HepG2 (cell line): ENCODE measurements around the gene PDK2. TPM values are rescaled to one million over a fixed set of nuclear protein-coding genes. Genes with fewer than 3 reads are reported as not detected.

Source experiments
- ATAC-seq: fragments of 200-7000 bp; cut with Tn5 transposase; 3 replicates; pipeline ENCODE4 v1.9.1; 2020; ENCODE audit warnings: mild to moderate bottlenecking, moderate library complexity
- BruUV-seq: library from RNA; stranded (reverse); fragments of 400-500 nt; replicated peaks from 2 replicates; lab custom pipeline; 2021; lab: Mats Ljungman, UMichigan
- CTCF ChIA-PET: fragments of 300-600 bp; formaldehyde crosslinking; extraction: SDS; loops from one replicate; lab custom pipeline; 2021; ENCODE audit warnings: low total read pairs, inconsistent platforms, low intra/inter-chr PET ratio; lab: Yijun Ruan, JAX
- POLR2A ChIA-PET: fragments of 350-600 bp; sonication (Branson Sonifier 250); formaldehyde crosslinking; loops from one replicate; lab custom pipeline; 2020; ENCODE audit warnings: antibody characterized with exemption, inconsistent platforms; lab: Yijun Ruan, JAX
- DNase-seq: peaks from one replicate; pipeline ENCODE4 v3.0.0-alpha.2; 2015; ENCODE audit warnings: low spot score
- FAIRE-seq: peaks from 3 replicates; lab custom pipeline; 2011; peaks lifted over from hg19 to GRCh38; lab: Jason Lieb, UNC
- H2AFZ ChIP-seq: one replicate; pipeline ENCODE4 v1.6.1; 2011; ENCODE audit warnings: low read length, inconsistent platforms
- H3K27ac ChIP-seq: fragments of 300-600 bp; 3 replicates; pipeline ENCODE4 v1.8.0; 2011; ENCODE audit warnings: mixed run types, mild to moderate bottlenecking, mixed read lengths, low read length, inconsistent platforms; ENCODE audit not compliant: insufficient read depth; ENCODE audit errors: extremely low read length
- H3K27me3 ChIP-seq, 2 experiments: fragments of 200-600 bp in 1 of 2; 2 replicates in 1 of 2; 3 replicates in 1 of 2; pipeline versions ENCODE4 v1.6.0 to v1.8.0; 2011; ENCODE audit warnings: low read length in 2 of 2, mild to moderate bottlenecking in 2 of 2, moderate library complexity in 2 of 2, inconsistent platforms in 1 of 2; ENCODE audit not compliant: insufficient read depth in 2 of 2, control insufficient read depth in 1 of 2
- H3K36me3 ChIP-seq, 2 experiments: fragments of 200-600 bp in 1 of 2; replicated peaks in 1 of 2; 2 replicates in 1 of 2; 3 replicates in 1 of 2; pipeline versions ENCODE4 v1.5.1 to v1.8.0; 2011; ENCODE audit warnings: low read length in 2 of 2, inconsistent platforms in 1 of 2; ENCODE audit not compliant: insufficient read depth in 2 of 2, control insufficient read depth in 1 of 2
- H3K4me1 ChIP-seq: 2 replicates; pipeline ENCODE4 v1.5.1; 2012; ENCODE audit warnings: low read length, inconsistent platforms; ENCODE audit not compliant: insufficient read depth
- H3K4me2 ChIP-seq: 2 replicates; pipeline ENCODE4 v1.6.0; 2011; ENCODE audit warnings: low read depth, low read length, inconsistent platforms
- H3K4me3 ChIP-seq, 3 experiments: fragments of 200-600 bp in 1 of 3; sonication (generic), shearing (Covaris generic) in 1 of 3; replicated peaks in 1 of 3; 2 replicates each; pipeline ENCODE4 v1.5.1; 2011 to 2016; ENCODE audit warnings: low read length in 3 of 3, inconsistent platforms in 2 of 3, low read depth in 2 of 3, mild to moderate bottlenecking in 2 of 3, control low read depth in 1 of 3, mixed read lengths in 1 of 3; ENCODE audit not compliant: insufficient read depth in 1 of 3
- H3K79me2 ChIP-seq: one replicate; pipeline ENCODE4 v1.6.1; 2011; ENCODE audit warnings: low read length, inconsistent platforms; ENCODE audit not compliant: insufficient read depth
- H3K9ac ChIP-seq: 2 replicates; pipeline ENCODE4 v1.6.0; 2011; ENCODE audit warnings: mild to moderate bottlenecking, low read depth, low read length, inconsistent platforms; ENCODE audit not compliant: insufficient read depth
- H3K9me3 ChIP-seq: 2 replicates; pipeline ENCODE4 v1.5.1; 2012; ENCODE audit warnings: mild to moderate bottlenecking, low read length
- H4K20me1 ChIP-seq: 2 replicates; pipeline ENCODE4 v1.6.0; 2011; ENCODE audit warnings: inconsistent platforms, mild to moderate bottlenecking, low read length, moderate library complexity; ENCODE audit not compliant: insufficient read depth
- HDAC1 ChIP-seq: sonication (generic); formaldehyde crosslinking; IDR thresholded peaks from 2 replicates; pipeline ENCODE4 v1.5.1; 2020; ENCODE audit warnings: mild to moderate bottlenecking, missing genetic modification reagents
- KLF16 ChIP-seq, 2 experiments: sonication (generic) in 1 of 2; formaldehyde crosslinking in 1 of 2; IDR thresholded peaks; 2 replicates each; pipeline versions ENCODE4 v1.6.1 to v1.8.0; 2016 to 2023; ENCODE audit warnings: missing genetic modification reagents in 2 of 2, missing compliant biosample characterization in 1 of 2
- MAF1 ChIP-seq: sonication (generic); formaldehyde crosslinking; IDR thresholded peaks from 2 replicates; pipeline ENCODE4 v1.5.0; 2020; ENCODE audit warnings: missing genetic modification reagents, borderline replicate concordance
- MED13 ChIP-seq: sonication (generic); formaldehyde crosslinking; IDR thresholded peaks from 2 replicates; pipeline ENCODE4 v1.5.0; 2020; ENCODE audit warnings: missing genetic modification reagents
- MYPOP ChIP-seq: sonication (generic); formaldehyde crosslinking; IDR thresholded peaks from 2 replicates; pipeline ENCODE4 v1.8.1; 2023; ENCODE audit warnings: mild to moderate bottlenecking, moderate library complexity, missing genetic modification reagents
- NFE2 ChIP-seq: sonication (generic); formaldehyde crosslinking; IDR thresholded peaks from 2 replicates; pipeline ENCODE4 v1.4.0; 2020; ENCODE audit warnings: missing genetic modification reagents
- NPAS2 ChIP-seq: sonication (generic); formaldehyde crosslinking; IDR thresholded peaks from 2 replicates; pipeline ENCODE4 v1.8.0; 2022; ENCODE audit warnings: mild to moderate bottlenecking, missing genetic modification reagents, borderline replicate concordance
- TAF1 ChIP-seq: sonication (generic); formaldehyde crosslinking; IDR thresholded peaks from 2 replicates; pipeline ENCODE4 v1.4.0; 2020; ENCODE audit warnings: missing genetic modification reagents
- YY1 ChIP-seq: IDR thresholded peaks from 2 replicates; pipeline ENCODE4 v1.6.1; 2011; ENCODE audit warnings: low read length, low read depth, moderate library complexity, mild to moderate bottlenecking; ENCODE audit not compliant: insufficient read depth, insufficient replicate concordance
- ZBTB7B ChIP-seq: sonication (generic); formaldehyde crosslinking; IDR thresholded peaks from 2 replicates; pipeline ENCODE4 v1.4.0; 2020; ENCODE audit warnings: missing genetic modification reagents
- ZNF124 ChIP-seq: sonication (generic); formaldehyde crosslinking; IDR thresholded peaks from 2 replicates; pipeline ENCODE4 v1.4.0; 2020; ENCODE audit warnings: missing genetic modification reagents
- ZNF230 ChIP-seq: sonication (generic); formaldehyde crosslinking; IDR thresholded peaks from 2 replicates; pipeline ENCODE4 v1.4.0; 2020; ENCODE audit warnings: mild to moderate bottlenecking, missing genetic modification reagents
- ZNF253 ChIP-seq: sonication (generic); formaldehyde crosslinking; IDR thresholded peaks from 2 replicates; pipeline ENCODE4 v1.8.0; 2022; ENCODE audit warnings: mild to moderate bottlenecking, missing genetic modification reagents, borderline replicate concordance
- ZNF326 ChIP-seq: sonication (generic); formaldehyde crosslinking; IDR thresholded peaks from 2 replicates; pipeline ENCODE4 v1.4.0; 2020; ENCODE audit warnings: missing genetic modification reagents, borderline replicate concordance
- ZNF335 ChIP-seq: sonication (generic); formaldehyde crosslinking; IDR thresholded peaks from 2 replicates; pipeline ENCODE4 v1.4.0; 2020; ENCODE audit warnings: missing genetic modification reagents
- ZNF441 ChIP-seq: sonication (generic); formaldehyde crosslinking; IDR thresholded peaks from 2 replicates; pipeline ENCODE4 v1.7.0; 2021; ENCODE audit warnings: missing genetic modification reagents, borderline replicate concordance
- ZNF501 ChIP-seq: sonication (generic); formaldehyde crosslinking; IDR thresholded peaks from 2 replicates; pipeline ENCODE4 v1.5.1; 2020; ENCODE audit warnings: mild to moderate bottlenecking, moderate library complexity, missing genetic modification reagents
- ZNF629 ChIP-seq: sonication (generic); formaldehyde crosslinking; conservative IDR thresholded peaks from 2 replicates; pipeline ENCODE4 v1.5.0; 2020; ENCODE audit warnings: missing genetic modification reagents
- WGBS: methylation state at CpG from one replicate; pipeline ENCODE4 v1.1.6; 2017; ENCODE audit warnings: low lambda C conversion rate; 5-methylcytosine and 5-hydroxymethylcytosine counted together
- in situ Hi-C: cut with HindIII; loops from 2 replicates; pipeline ENCODE4 v1.10.0; 2017; ENCODE audit warnings: low pct_unique_long_range_greater_than_20kb; ENCODE audit not compliant: extremely low pct_ligation_motif_present
- intact Hi-C: fragments of 100-400 bp; cut with micrococcal nuclease; formaldehyde crosslinking; loops from one replicate; pipeline ENCODE4 v1.10.0; 2022; ENCODE audit not compliant: unreplicated experiment
- polyA plus RNA-seq, 8 experiments: library from polyadenylated mRNA; depleted of rRNA in 3 of 8; stranded (reverse) in 7 of 8; unstranded in 1 of 8; fragments of >200 nt; fragmentation: Illumina TruSeq in 4 of 8; extraction: Trizol in 4 of 8; gene quantifications; 2 replicates each; pipeline versions ENCODE4 v1.2.1 to v1.2.3, GENCODE V29; 2011 to 2016; ENCODE audit warnings: low read depth in 4 of 8, missing spikeins in 1 of 8, mixed read lengths in 1 of 8; ENCODE audit not compliant: insufficient read depth in 1 of 8
- total RNA-seq, 5 experiments: library from RNA; depleted of rRNA; stranded (reverse); fragments of >200 nt; fragmentation: Illumina TruSeq; extraction: Trizol; gene quantifications; 2 replicates each; pipeline ENCODE4 v1.2.3, GENCODE V29; 2016; ENCODE audit warnings: low read depth in 1 of 5
- TF ChIP-seq, protein P1 (sequence below): IDR thresholded peaks from 2 replicates; pipeline ENCODE4 v1.6.1; 2016
- TF ChIP-seq, protein P2 (sequence below): sonication (generic); formaldehyde crosslinking; IDR thresholded peaks from 2 replicates; pipeline ENCODE4 v1.4.0; 2020; ENCODE audit warnings: missing genetic modification reagents

Gene PDK2
- total and polyA plus RNA-seq, 2 of the 13 experiments (the other 11 are each of a cell fraction or from before 2014, with no cell fraction given): 18.5 to 59.7 TPM

DNA sequence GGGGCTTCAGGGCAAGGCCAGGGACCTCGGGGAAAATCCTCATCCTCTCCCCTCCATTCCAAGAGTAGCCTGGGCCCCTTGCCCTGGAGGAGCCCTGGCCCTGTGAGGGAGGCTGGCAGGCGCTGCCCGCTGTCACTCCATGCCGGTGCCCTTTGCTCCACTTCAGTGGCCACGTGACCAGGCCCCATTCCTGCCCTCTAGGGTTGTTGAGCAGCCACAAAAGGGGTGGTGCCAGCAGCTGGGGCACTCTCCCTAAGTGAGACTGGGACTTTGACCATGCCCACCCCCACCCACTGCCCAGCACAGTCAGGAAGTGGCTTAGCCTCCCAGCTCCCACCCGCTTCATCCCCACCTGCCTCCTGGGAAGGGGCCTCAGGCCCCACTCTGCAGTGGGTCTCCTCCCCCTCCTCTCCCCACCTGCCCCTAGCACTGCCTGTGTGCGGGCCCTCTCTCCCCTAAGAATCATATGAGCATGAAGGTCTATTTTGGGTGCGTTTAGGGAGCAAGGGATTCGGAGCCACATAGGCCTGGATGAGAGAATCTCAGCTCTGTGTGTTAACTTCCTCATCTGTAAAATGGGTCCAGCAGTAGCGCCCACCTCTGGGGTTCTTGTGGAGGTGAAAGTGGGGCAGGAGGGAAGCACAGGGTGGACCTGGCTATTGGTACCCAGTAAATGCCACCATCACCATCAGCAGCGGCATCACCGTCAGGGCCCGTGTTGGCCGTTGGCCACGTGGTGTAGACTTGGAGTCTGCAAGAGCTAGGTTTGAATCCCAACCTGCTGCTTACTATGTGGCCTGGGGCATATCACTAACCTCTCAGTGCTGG lies 7.2 kb downstream of the PDK2 start:
- peak; percentile 87 for ATAC-seq
- Histone ChIP-seq H2AFZ (no peak overlapping the region), H4K20me1 (no peaks in the 10 kb centered on the region), H3K27ac (peak overlapping the region; percentile 68), H3K4me2 (peak overlapping the region; percentile 63), H3K36me3 (peaks cover 0 to 3% of the 10 kb centered on the region in 2 experiments; a peak in 1 of 5 replicates), H3K27me3 (no peaks in the 10 kb centered on the region), H3K9me3 (no peaks in the 10 kb centered on the region), H3K4me1 (peaks cover 38% of the 10 kb centered on the region), H3K4me3 (peak overlapping the region in 2 of 3 experiments; percentile 27 to 49; a peak in 4 of 6 replicates), H3K9ac (peak overlapping the region; percentile 46), H3K79me2 (no peaks in the 10 kb centered on the region)
- CTCF ChIA-PET: no interaction called here
- DNase-seq: peak; percentile 92
- no TSS peak for BruUV-seq
- intact Hi-C loops: no loop called here
- WGBS: 53% methylated on average over 13 of the region's 15 CpGs
- peak; percentile 91 for FAIRE-seq
- in situ Hi-C loops: no loop called here
- POLR2A ChIA-PET: interaction anchor here (0.6 to 2.9 kb wide), 8 partner anchors 8 to 244 kb away, joined by 3 to 32 read pairs (median 4); partner anchors contain the start of gene XYLT2
- 0 out of 4 replicates have a peak, but pooled peaks of 1 of the 2 experiments have one; percentile 50 for TF ChIP-seq KLF16 (CRISPR knock-in tag; IDR thresholded peaks at IDR 0.05)
- no peak for TF ChIP-seq ZNF326 (CRISPR knock-in tag)
- peak; percentile 86 for TF ChIP-seq HDAC1 (CRISPR knock-in tag)
- no peak for TF ChIP-seq MAF1
- TF ChIP-seq ZNF253 (CRISPR knock-in tag): no peak
- no peak for TF ChIP-seq NFE2
- 0 out of 2 replicates have a peak, but pooled peaks have one; percentile 26 for TF ChIP-seq ZNF501 (CRISPR knock-in tag)
- TF ChIP-seq ZNF230: 0 out of 2 replicates have a peak, but pooled peaks have one; percentile 39
- peak; percentile 69 for TF ChIP-seq ZNF335 (CRISPR knock-in tag)
- TF ChIP-seq ZNF629 (CRISPR knock-in tag): peak; percentile 96
- TF ChIP-seq, protein P1, sequence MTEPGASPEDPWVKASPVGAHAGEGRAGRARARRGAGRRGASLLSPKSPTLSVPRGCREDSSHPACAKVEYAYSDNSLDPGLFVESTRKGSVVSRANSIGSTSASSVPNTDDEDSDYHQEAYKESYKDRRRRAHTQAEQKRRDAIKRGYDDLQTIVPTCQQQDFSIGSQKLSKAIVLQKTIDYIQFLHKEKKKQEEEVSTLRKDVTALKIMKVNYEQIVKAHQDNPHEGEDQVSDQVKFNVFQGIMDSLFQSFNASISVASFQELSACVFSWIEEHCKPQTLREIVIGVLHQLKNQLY (CRISPR knock-in tag): peak; percentile 94
- TF ChIP-seq ZNF124 (CRISPR knock-in tag): 0 out of 2 replicates have a peak, but pooled peaks have one; percentile 46
- peak; percentile 38; the same call in 1 of the 2 replicates for TF ChIP-seq TAF1 (CRISPR knock-in tag)
- no peak for TF ChIP-seq NPAS2 (CRISPR knock-in tag)
- peak; percentile 53 for TF ChIP-seq YY1
- TF ChIP-seq ZNF441 (CRISPR knock-in tag): no peak
- TF ChIP-seq MYPOP (CRISPR knock-in tag): no peak
- TF ChIP-seq, protein P2, sequence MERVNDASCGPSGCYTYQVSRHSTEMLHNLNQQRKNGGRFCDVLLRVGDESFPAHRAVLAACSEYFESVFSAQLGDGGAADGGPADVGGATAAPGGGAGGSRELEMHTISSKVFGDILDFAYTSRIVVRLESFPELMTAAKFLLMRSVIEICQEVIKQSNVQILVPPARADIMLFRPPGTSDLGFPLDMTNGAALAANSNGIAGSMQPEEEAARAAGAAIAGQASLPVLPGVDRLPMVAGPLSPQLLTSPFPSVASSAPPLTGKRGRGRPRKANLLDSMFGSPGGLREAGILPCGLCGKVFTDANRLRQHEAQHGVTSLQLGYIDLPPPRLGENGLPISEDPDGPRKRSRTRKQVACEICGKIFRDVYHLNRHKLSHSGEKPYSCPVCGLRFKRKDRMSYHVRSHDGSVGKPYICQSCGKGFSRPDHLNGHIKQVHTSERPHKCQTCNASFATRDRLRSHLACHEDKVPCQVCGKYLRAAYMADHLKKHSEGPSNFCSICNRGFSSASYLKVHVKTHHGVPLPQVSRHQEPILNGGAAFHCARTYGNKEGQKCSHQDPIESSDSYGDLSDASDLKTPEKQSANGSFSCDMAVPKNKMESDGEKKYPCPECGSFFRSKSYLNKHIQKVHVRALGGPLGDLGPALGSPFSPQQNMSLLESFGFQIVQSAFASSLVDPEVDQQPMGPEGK (CRISPR knock-in tag): peak; percentile 85
- peak; percentile 61; the same call in 1 of the 2 replicates for TF ChIP-seq ZBTB7B (CRISPR knock-in tag)
- TF ChIP-seq MED13 (CRISPR knock-in tag): no peak
